Caco-2 (cell line): ENCODE data around the gene EHD4. TPM values are rescaled to one million over a fixed set of nuclear protein-coding genes. Genes with fewer than 3 reads are reported as not detected.

Experiments
- BruUV-seq: library from RNA; stranded (reverse); fragments of 400-500 nt; replicated peaks from 2 replicates; lab custom pipeline; 2021; lab: Mats Ljungman, UMichigan
- CTCF ChIA-PET: fragments of 300-600 bp; sonication (Branson Sonifier 250); formaldehyde crosslinking; loops from one replicate; lab custom pipeline; 2022; ENCODE audit warnings: antibody characterized with exemption; lab: Charles Lee
- POLR2A ChIA-PET: fragments of 300-600 bp; sonication (Branson Sonifier 250); formaldehyde crosslinking; loops from one replicate; lab custom pipeline; 2022; ENCODE audit warnings: antibody characterized with exemption; lab: Charles Lee
- DNase-seq, 2 experiments: peaks; one replicate each; pipeline versions ENCODE4 v3.0.0 to v3.0.0-alpha.2; 2020 to 2022
- H3K27me3 ChIP-seq: replicated peaks from 2 replicates; pipeline ENCODE4 v1.6.0; 2011; ENCODE audit warnings: low read length; ENCODE audit not compliant: control insufficient read depth, insufficient read depth
- H3K36me3 ChIP-seq: 2 replicates; pipeline ENCODE4 v1.5.1; 2011; ENCODE audit warnings: low read length; ENCODE audit not compliant: control insufficient read depth, insufficient read depth
- H3K4me1 ChIP-seq: fragments of 250-450 bp; sonication (Bioruptor Pico); 2 replicates; pipeline ENCODE4 v1.5.1; 2020; ENCODE audit warnings: mild to moderate bottlenecking
- H3K4me3 ChIP-seq: 2 replicates; pipeline ENCODE4 v1.5.1; 2011; ENCODE audit warnings: low read depth, mild to moderate bottlenecking, control low read depth, low read length
- H3K9me3 ChIP-seq: fragments of 250-450 bp; sonication (Bioruptor Pico); 2 replicates; pipeline ENCODE4 v1.5.1; 2020; ENCODE audit warnings: mild to moderate bottlenecking, moderate library complexity
- H3K27ac Mint-ChIP-seq: one replicate; pipeline ENCODE4 v1.8.0; 2022; ENCODE audit warnings: mixed read lengths; ENCODE audit not compliant: unreplicated experiment
- H3K27me3 Mint-ChIP-seq: one replicate; pipeline ENCODE4 v1.8.0; 2022; ENCODE audit warnings: mixed read lengths; ENCODE audit not compliant: insufficient read depth, unreplicated experiment
- H3K36me3 Mint-ChIP-seq: one replicate; pipeline ENCODE4 v1.8.0; 2022; ENCODE audit warnings: mild to moderate bottlenecking, mixed read lengths; ENCODE audit not compliant: insufficient read depth, unreplicated experiment
- H3K4me1 Mint-ChIP-seq: one replicate; pipeline ENCODE4 v1.8.0; 2022; ENCODE audit warnings: low read depth, mixed read lengths; ENCODE audit not compliant: unreplicated experiment
- H3K4me3 Mint-ChIP-seq: one replicate; pipeline ENCODE4 v1.8.0; 2022; ENCODE audit warnings: mild to moderate bottlenecking, moderate library complexity, mixed read lengths; ENCODE audit not compliant: unreplicated experiment
- H3K9me3 Mint-ChIP-seq: one replicate; pipeline ENCODE4 v1.8.0; 2022; ENCODE audit warnings: mixed read lengths; ENCODE audit not compliant: unreplicated experiment
- CTCF ChIP-seq, 2 experiments: fragments of 200-600 bp in 1 of 2; IDR thresholded peaks; 1 replicate in 1 of 2; 2 replicates in 1 of 2; pipeline versions ENCODE4 v1.5.1 to v1.8.0; 2011 to 2022; ENCODE audit warnings: antibody characterized with exemption in 1 of 2, control low read depth in 1 of 2, inconsistent platforms in 1 of 2, low read depth in 1 of 2, low read length in 1 of 2, mild to moderate bottlenecking in 1 of 2, moderate library complexity in 1 of 2; ENCODE audit not compliant: insufficient read depth in 1 of 2, severe bottlenecking in 1 of 2, unreplicated experiment in 1 of 2
- intact Hi-C: fragments of 100-400 bp; cut with micrococcal nuclease; formaldehyde crosslinking; loops from one replicate; pipeline ENCODE4 v1.10.0; 2022; ENCODE audit not compliant: unreplicated experiment
- total RNA-seq: library from RNA; stranded (reverse); gene quantifications from 2 replicates; pipeline ENCODE4 v1.2.3, GENCODE V29; 2022

EHD4 gene
- total RNA-seq, 1 experiment from 2014 or later = 31.6 TPM

DNA sequence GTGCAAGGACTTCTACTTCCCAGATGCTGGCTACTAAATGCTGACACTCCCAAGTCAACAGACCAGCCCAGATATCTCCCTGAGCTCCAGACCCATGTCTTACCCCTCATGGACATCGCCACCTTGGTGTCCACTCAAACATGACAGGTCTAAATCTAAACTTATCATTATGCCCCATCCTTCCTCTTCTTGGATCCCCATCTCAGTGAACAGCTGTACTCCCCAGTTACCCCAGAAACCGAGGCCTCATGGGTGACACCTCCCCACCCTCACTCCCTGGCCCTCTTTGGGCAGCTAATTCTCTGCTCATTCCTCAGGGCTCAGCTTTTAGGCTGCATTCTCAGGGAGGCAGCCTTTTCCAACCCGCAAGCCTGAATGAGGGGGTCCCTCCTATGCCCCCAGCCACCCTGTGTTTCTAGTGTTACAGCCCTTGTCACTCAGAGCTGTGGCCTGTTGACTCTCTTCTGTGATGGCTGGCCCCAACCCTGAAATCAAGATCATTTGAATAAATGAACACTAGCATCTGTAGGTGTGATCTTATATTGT, 5.4 kb downstream of the EHD4 start:
- Mint-ChIP-seq H3K9me3 (no peaks in the 10 kb centered on the region), H3K27ac (peak overlapping the region; percentile 36), H3K4me3 (no peak overlapping the region), H3K36me3 (peaks cover 26% of the 10 kb centered on the region), H3K4me1 (peaks cover 52% of the 10 kb centered on the region), H3K27me3 (no peaks in the 10 kb centered on the region)
- no peak for TF ChIP-seq CTCF (IDR thresholded peaks at IDR 0.05; ENCODE audit: insufficient read depth in 1 of 2, low read depth in 1 of 2, low read length in 1 of 2, severe bottlenecking in 1 of 2, unreplicated experiment in 1 of 2)
- no peaks in the 10 kb centered on the region for H3K27me3 ChIP-seq
- no TSS peak for BruUV-seq
- POLR2A ChIA-PET = no interaction called here
- no peaks in the 10 kb centered on the region; the same call in 1 of the 2 replicates for H3K36me3 ChIP-seq
- peaks cover 48% of the 10 kb centered on the region for H3K4me1 ChIP-seq
- no peaks in the 10 kb centered on the region for H3K9me3 ChIP-seq
- no peak for DNase-seq
- intact Hi-C loops = no loop called here
- CTCF ChIA-PET = interaction anchor here (1.4 kb wide), 1 partner anchor 13 kb away, joined by 3 read pairs; no protein-coding TSS in a partner anchor
- no peak overlapping the region for H3K4me3 ChIP-seq

DNA sequence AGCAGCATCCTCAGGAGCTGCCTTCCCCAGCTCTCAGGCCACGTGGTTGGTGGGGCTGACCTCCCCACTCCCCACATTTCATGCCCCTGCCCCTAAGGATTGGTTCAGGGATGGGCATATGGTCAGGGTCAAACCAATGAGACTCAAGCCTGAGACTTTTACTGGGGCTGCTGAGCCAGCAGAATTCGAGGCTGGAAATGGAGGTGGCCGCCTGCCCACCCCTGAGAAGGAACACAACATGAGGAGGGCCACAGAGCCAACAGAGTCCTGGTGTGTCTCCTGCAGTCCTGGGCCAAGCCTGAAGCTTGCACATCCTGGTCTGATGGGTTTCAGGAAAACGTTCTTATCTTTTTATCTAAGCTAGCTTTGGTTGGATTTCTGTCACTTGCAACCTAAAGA, 5.9 kb downstream of the EHD4 start:
- Mint-ChIP-seq H3K4me3 (no peak overlapping the region), H3K4me1 (peaks cover 57% of the 10 kb centered on the region), H3K27ac (peak overlapping the region; percentile 36), H3K27me3 (no peaks in the 10 kb centered on the region), H3K36me3 (peaks cover 32% of the 10 kb centered on the region), H3K9me3 (no peaks in the 10 kb centered on the region)
- no peaks in the 10 kb centered on the region; the same call in 1 of the 2 replicates for H3K36me3 ChIP-seq
- intact Hi-C loops = no loop called here
- DNase-seq = no peak
- peaks cover 53% of the 10 kb centered on the region for H3K4me1 ChIP-seq
- no peaks in the 10 kb centered on the region for H3K9me3 ChIP-seq
- no peaks in the 10 kb centered on the region for H3K27me3 ChIP-seq
- ChIA-PET CTCF (interaction anchor here (1.4 kb wide), 1 partner anchor 14 kb away, joined by 3 read pairs; no protein-coding TSS in a partner anchor), POLR2A (no interaction called here)
- no TSS peak for BruUV-seq
- TF ChIP-seq CTCF (IDR thresholded peaks at IDR 0.05; ENCODE audit: insufficient read depth in 1 of 2, low read depth in 1 of 2, low read length in 1 of 2, severe bottlenecking in 1 of 2, unreplicated experiment in 1 of 2) = no peak
- H3K4me3 ChIP-seq = no peak overlapping the region

DNA sequence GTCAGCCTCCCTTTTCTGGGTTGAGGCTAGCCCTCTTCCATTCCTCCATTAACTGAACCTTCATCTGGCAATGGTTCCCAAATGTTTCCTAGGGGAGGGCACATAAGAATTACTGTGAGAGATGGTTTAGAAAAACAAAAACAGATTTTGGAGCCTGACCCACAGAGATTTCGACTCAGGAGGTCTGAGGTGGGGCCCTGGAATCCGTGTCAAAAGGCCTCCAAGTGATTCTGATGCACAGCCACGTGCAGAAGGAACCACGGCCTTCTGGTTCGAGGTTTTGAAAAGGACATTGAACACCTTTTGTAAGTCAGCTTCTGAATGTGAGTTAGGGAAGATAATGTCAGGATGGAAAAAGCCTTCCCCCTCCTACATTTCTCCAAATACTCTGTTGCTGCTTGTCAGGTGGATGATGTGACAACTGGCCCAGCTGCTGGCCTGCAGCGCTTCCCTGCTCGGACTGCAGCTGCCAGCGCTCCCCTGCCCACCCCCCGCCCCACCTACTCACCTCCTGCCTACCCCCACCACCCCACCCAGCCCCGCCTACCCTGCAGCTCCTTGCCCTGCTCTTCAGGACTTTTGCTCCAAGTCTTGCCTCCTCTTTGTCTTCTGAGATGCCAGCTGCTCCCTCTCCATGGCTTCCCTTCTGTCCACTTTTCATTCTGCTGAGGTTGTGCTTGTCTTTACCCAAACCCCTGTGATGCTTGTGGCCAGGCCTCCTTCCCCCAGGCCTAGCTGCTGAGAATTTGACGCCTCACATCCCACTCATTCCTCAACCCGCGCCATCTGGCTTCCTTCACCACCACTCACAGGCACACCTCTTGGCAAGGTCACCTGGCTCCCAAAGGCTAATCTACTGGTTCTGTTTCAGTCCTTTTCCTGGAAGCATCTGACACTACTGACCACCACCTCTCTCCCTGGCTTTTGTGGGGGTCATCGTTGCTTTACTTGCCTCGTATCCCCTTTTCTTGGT, 6.6 kb downstream of the EHD4 start:
- Mint-ChIP-seq H3K4me1 (peaks cover 62% of the 10 kb centered on the region), H3K27ac (peak overlapping the region; percentile 39), H3K4me3 (no peak overlapping the region), H3K27me3 (no peaks in the 10 kb centered on the region), H3K9me3 (no peaks in the 10 kb centered on the region), H3K36me3 (peaks cover 39% of the 10 kb centered on the region)
- intact Hi-C loops = no loop called here
- no peak for DNase-seq
- Histone ChIP-seq H3K4me1 (peaks cover 54% of the 10 kb centered on the region), H3K36me3 (no peaks in the 10 kb centered on the region; the same call in 1 of the 2 replicates), H3K27me3 (no peaks in the 10 kb centered on the region), H3K9me3 (no peaks in the 10 kb centered on the region), H3K4me3 (no peak overlapping the region)
- no TSS peak for BruUV-seq
- POLR2A ChIA-PET = no interaction called here
- no peak for TF ChIP-seq CTCF (IDR thresholded peaks at IDR 0.05; ENCODE audit: insufficient read depth in 1 of 2, low read depth in 1 of 2, low read length in 1 of 2, severe bottlenecking in 1 of 2, unreplicated experiment in 1 of 2)
- CTCF ChIA-PET = no interaction called here
